ENCODE data around the gene TMEM30A. TPM values are rescaled to one million over a fixed set of nuclear protein-coding genes. Genes with fewer than 3 reads are reported as not detected.
A peak's percentile ranks its signal among the peaks of the same experiment; 100 is the strongest.

Gene TMEM30A
- total RNA-seq, 4 donors from 2014 or later: 87.6 to 102 (median 91.9) TPM

GRCh38 chr6:75233092-75233615 lies 51.4 kb downstream of the TMEM30A start:
- TF ChIP-seq POLR2A (IDR thresholded peaks at IDR 0.05; ENCODE audit: low read depth) (no peak), POLR2AphosphoS5 (IDR thresholded peaks at IDR 0.05) (no peak), CTCF (IDR thresholded peaks at IDR 0.05) (no peak), EP300 (IDR thresholded peaks at IDR 0.05) (no peak)
- Histone ChIP-seq H3K36me3 (peaks cover 10 to 24% (median 20%) of the 10 kb centered on the region in 4 donors), H3K4me3 (no peak overlapping the region), H3K27me3 (no peaks in the 10 kb centered on the region), H3K27ac (replicated peaks in 1 of 4) (no peak overlapping the region), H3K4me1 (peaks cover 3 to 16% (median 12%) of the 10 kb centered on the region in 4 donors), H3K9me3 (no peaks in the 10 kb centered on the region)
- intact Hi-C loops (cut with DNase I): no loop called here
- DNase-seq (ENCODE audit: extremely low spot score): no peak
- WGBS: 91% methylated on average over 4 of the region's 4 CpGs

- DNase-seq (ENCODE audit: extremely low spot score): no peak
- H3K27ac ChIP-seq (replicated peaks in 1 of 4): no peak overlapping the region
- peaks cover 3 to 16% (median 12%) of the 10 kb centered on the region in 4 donors for H3K4me1 ChIP-seq
- H3K36me3 ChIP-seq: peaks cover 0 to 2% (median 0%) of the 10 kb centered on the region in 4 donors
- peak overlapping the region in 3 of 4 donors; percentile 19 to 28 (median 26) for H3K4me3 ChIP-seq
- H3K9me3 ChIP-seq: no peaks in the 10 kb centered on the region
- no peaks in the 10 kb centered on the region for H3K27me3 ChIP-seq
- intact Hi-C loops (cut with DNase I): no loop called here
- peak; percentile 65 to 77 (median 66) for TF ChIP-seq CTCF (IDR thresholded peaks at IDR 0.05)
- TF ChIP-seq POLR2AphosphoS5 (IDR thresholded peaks at IDR 0.05): no peak
- 60% methylated on average over 10 of the region's 10 CpGs for WGBS
Observed at GRCh38 chr6:75230484-75231325, 53.9 kb downstream of the TMEM30A start.

GRCh38 chr6:75224303-75224926 lies 60.2 kb downstream of the TMEM30A start:
- 75% methylated on average over 6 of the region's 6 CpGs for WGBS
- no peaks in the 10 kb centered on the region for H3K9me3 ChIP-seq
- TF ChIP-seq CTCF (IDR thresholded peaks at IDR 0.05) (no peak), POLR2A (IDR thresholded peaks at IDR 0.05; ENCODE audit: low read depth) (no peak), POLR2AphosphoS5 (IDR thresholded peaks at IDR 0.05) (no peak), EP300 (IDR thresholded peaks at IDR 0.05) (no peak)

GRCh38 chr6:75223428-75223827 lies 61.2 kb downstream of the TMEM30A start:
- no peak overlapping the region for H3K4me3 ChIP-seq
- no peaks in the 10 kb centered on the region for H3K9me3 ChIP-seq
- peaks cover 0 to 4% (median 0%) of the 10 kb centered on the region in 4 donors for H3K4me1 ChIP-seq
- H3K27me3 ChIP-seq: no peaks in the 10 kb centered on the region
- H3K36me3 ChIP-seq: no peaks in the 10 kb centered on the region
- TF ChIP-seq CTCF (IDR thresholded peaks at IDR 0.05) (no peak), POLR2AphosphoS5 (IDR thresholded peaks at IDR 0.05) (no peak), EP300 (IDR thresholded peaks at IDR 0.05) (no peak), POLR2A (IDR thresholded peaks at IDR 0.05; ENCODE audit: low read depth) (no peak)
- 77% methylated on average over 2 of the region's 2 CpGs for WGBS
- intact Hi-C loops (cut with DNase I): no loop called here
- no peak overlapping the region for H3K27ac ChIP-seq (replicated peaks in 1 of 4)
- DNase-seq (ENCODE audit: extremely low spot score): no peak

More at GRCh38 chr6:75224303-75224926, 60.2 kb downstream of the TMEM30A start:
- Histone ChIP-seq H3K27me3 (no peaks in the 10 kb centered on the region), H3K36me3 (no peaks in the 10 kb centered on the region), H3K4me3 (no peak overlapping the region), H3K27ac (replicated peaks in 1 of 4) (no peak overlapping the region), H3K4me1 (peaks cover 0 to 4% (median 0%) of the 10 kb centered on the region in 4 donors)
- no peak for DNase-seq (ENCODE audit: extremely low spot score)
- intact Hi-C loops (cut with DNase I): no loop called here
